GM12878 (cell line): Measurements from ENCODE around the gene ROCK2. TPM values are rescaled to one million over a fixed set of nuclear protein-coding genes. Genes with fewer than 3 reads are reported as not detected.

Experiments
- ATAC-seq: fragments of 200-7000 bp; cut with Tn5 transposase; 3 replicates; pipeline ENCODE4 v1.9.1; 2020; ENCODE audit warnings: mild to moderate bottlenecking, moderate library complexity
- BruUV-seq: library from RNA; stranded (reverse); fragments of 400-500 nt; replicated peaks from 2 replicates; lab custom pipeline; 2021; lab: Mats Ljungman, UMichigan
- CTCF ChIA-PET: fragments of 300-600 bp; sonication (Branson Sonifier 250); formaldehyde crosslinking; extraction: SDS; loops from one replicate; lab custom pipeline; 2021; ENCODE audit warnings: inconsistent platforms; lab: Yijun Ruan, JAX
- POLR2A ChIA-PET: fragments of 350-600 bp; formaldehyde crosslinking; extraction: SDS; loops from one replicate; lab custom pipeline; 2021; ENCODE audit warnings: inconsistent platforms; lab: Charles Lee
- RAD21 ChIA-PET: fragments of 300-600 bp; sonication (Branson Sonifier 250); formaldehyde crosslinking; loops from one replicate; lab custom pipeline; 2023; ENCODE audit warnings: antibody characterized with exemption; ENCODE audit not compliant: unreplicated experiment; lab: Charles Lee
- SMC1A ChIA-PET: fragments of 300-600 bp; sonication (Branson Sonifier 250); formaldehyde crosslinking; loops from one replicate; lab custom pipeline; 2023; ENCODE audit not compliant: unreplicated experiment, uncharacterized antibody; lab: Charles Lee
- DNase-seq: peaks from one replicate; pipeline ENCODE4 v3.0.0-alpha.2; 2011; ENCODE audit warnings: low read depth, low spot score
- FAIRE-seq: peaks from 3 replicates; lab custom pipeline; 2011; peaks lifted over from hg19 to GRCh38; lab: Jason Lieb, UNC
- H2AFZ ChIP-seq: 2 replicates; pipeline ENCODE4 v1.6.0; 2011; ENCODE audit warnings: low read depth, low read length, control low read depth; ENCODE audit not compliant: control insufficient read depth
- H3K27ac ChIP-seq: 2 replicates; pipeline ENCODE4 v1.5.1; 2011; ENCODE audit warnings: control low read depth; ENCODE audit not compliant: control insufficient read depth, insufficient read depth
- H3K27me3 ChIP-seq, 2 experiments: replicated peaks in 1 of 2; 2 replicates each; pipeline versions ENCODE4 v1.6.0 to v1.6.1; 2011; ENCODE audit warnings: low read length in 1 of 2; ENCODE audit not compliant: control insufficient read depth in 2 of 2, insufficient read depth in 2 of 2
- H3K36me3 ChIP-seq, 2 experiments: 2 replicates each; pipeline ENCODE4 v1.5.1; 2011; ENCODE audit warnings: low read length in 1 of 2; ENCODE audit not compliant: control insufficient read depth in 2 of 2, insufficient read depth in 2 of 2
- H3K4me1 ChIP-seq: 2 replicates; pipeline ENCODE4 v1.6.1; 2011; ENCODE audit warnings: mild to moderate bottlenecking, low read length, moderate library complexity, mixed read lengths; ENCODE audit not compliant: control insufficient read depth, insufficient read depth
- H3K4me2 ChIP-seq: 2 replicates; pipeline ENCODE4 v1.6.0; 2011; ENCODE audit warnings: control low read depth; ENCODE audit not compliant: control insufficient read depth, insufficient read depth
- H3K4me3 ChIP-seq: fragments of 200-600 bp; sonication (generic); 2 replicates; pipeline ENCODE4 v1.5.1; 2016
- H3K79me2 ChIP-seq: 2 replicates; pipeline ENCODE4 v1.6.0; 2011; ENCODE audit warnings: low read length; ENCODE audit not compliant: control insufficient read depth, insufficient read depth
- H3K9ac ChIP-seq: 2 replicates; pipeline ENCODE4 v1.8.0; 2011; ENCODE audit warnings: low read length, control low read depth, mixed read lengths; ENCODE audit not compliant: control insufficient read depth, insufficient read depth
- H3K9me3 ChIP-seq: replicated peaks from 3 replicates; pipeline ENCODE4 v1.5.1; 2011; ENCODE audit warnings: mild to moderate bottlenecking, low read length; ENCODE audit not compliant: control insufficient read depth, insufficient read depth
- H4K20me1 ChIP-seq: 2 replicates; pipeline ENCODE4 v1.6.0; 2011; ENCODE audit not compliant: control insufficient read depth, insufficient read depth
- CHD2 ChIP-seq: IDR thresholded peaks from 2 replicates; pipeline ENCODE4 v1.6.1; 2011; ENCODE audit warnings: low read depth, low read length, improper control_type of control experiment, borderline replicate concordance
- EGR1 ChIP-seq, 2 experiments: IDR thresholded peaks; 1 replicate in 1 of 2; 2 replicates in 1 of 2; pipeline ENCODE4 v1.6.1; 2011 to 2012; ENCODE audit warnings: low read depth in 2 of 2, low read length in 2 of 2, borderline replicate concordance in 1 of 2, mild to moderate bottlenecking in 1 of 2, moderate library complexity in 1 of 2
- PML ChIP-seq: IDR thresholded peaks from 2 replicates; pipeline ENCODE4 v1.6.1; 2012; ENCODE audit warnings: low read length, inconsistent platforms
- whole genome bisulfite sequencing: methylation state at CpG from one replicate; pipeline ENCODE4 v1.1.6; 2016; ENCODE audit warnings: low lambda C conversion rate; ENCODE audit not compliant: insufficient replicate concordance, insufficient coverage; ENCODE audit errors: missing lambda C conversion rate; 5-methylcytosine and 5-hydroxymethylcytosine counted together
- in situ Hi-C: fragments of 300-500 bp; cut with MboI; formaldehyde crosslinking; loops from 9 replicates; pipeline ENCODE4 v1.14.3; 2018; ENCODE audit warnings: mixed read lengths
- intact Hi-C: fragments of 100-400 bp; cut with micrococcal nuclease; formaldehyde crosslinking; loops from one replicate; pipeline ENCODE4 v1.14.2; 2022; ENCODE audit not compliant: unreplicated experiment
- polyA plus RNA-seq, 11 experiments: library from polyadenylated mRNA; depleted of rRNA in 4 of 11; unstranded in 6 of 11; stranded (reverse) in 5 of 11; fragments of >200 nt; fragmentation: Nextera tagmentation in 4 of 11; fragmentation: Illumina TruSeq in 1 of 11; extraction: Ambion mirVana in 4 of 11; extraction: Trizol in 1 of 11; gene quantifications; 1 replicate in 1 of 11; 2 replicates in 10 of 11; pipeline versions ENCODE4 v1.2.1 to v1.2.3, GENCODE V29; 2011 to 2016; ENCODE audit warnings: inconsistent platforms in 2 of 11, missing spikeins in 2 of 11, low read depth in 1 of 11
- total RNA-seq, 4 experiments: library from RNA; depleted of rRNA in 3 of 4; stranded (reverse); fragments of >200 nt in 3 of 4; fragmentation: Illumina TruSeq in 1 of 4; extraction: Trizol in 1 of 4; gene quantifications; 2 replicates each; pipeline versions ENCODE4 v1.2.1 to v1.2.3, GENCODE V29; 2013 to 2021
- TF ChIP-seq, protein P1 (sequence below): fragments of 450-650 bp; IDR thresholded peaks from 2 replicates; pipeline ENCODE4 v1.6.1; 2018; ENCODE audit warnings: mild to moderate bottlenecking, low read depth, moderate library complexity; ENCODE audit not compliant: partially characterized antibody

Gene ROCK2
- total and polyA plus RNA-seq, 10 of the 15 experiments (the other 5 are each of a cell fraction or from before 2014, with no cell fraction given), result 4.6 to 22.1 (median 8.3) TPM

DNA sequence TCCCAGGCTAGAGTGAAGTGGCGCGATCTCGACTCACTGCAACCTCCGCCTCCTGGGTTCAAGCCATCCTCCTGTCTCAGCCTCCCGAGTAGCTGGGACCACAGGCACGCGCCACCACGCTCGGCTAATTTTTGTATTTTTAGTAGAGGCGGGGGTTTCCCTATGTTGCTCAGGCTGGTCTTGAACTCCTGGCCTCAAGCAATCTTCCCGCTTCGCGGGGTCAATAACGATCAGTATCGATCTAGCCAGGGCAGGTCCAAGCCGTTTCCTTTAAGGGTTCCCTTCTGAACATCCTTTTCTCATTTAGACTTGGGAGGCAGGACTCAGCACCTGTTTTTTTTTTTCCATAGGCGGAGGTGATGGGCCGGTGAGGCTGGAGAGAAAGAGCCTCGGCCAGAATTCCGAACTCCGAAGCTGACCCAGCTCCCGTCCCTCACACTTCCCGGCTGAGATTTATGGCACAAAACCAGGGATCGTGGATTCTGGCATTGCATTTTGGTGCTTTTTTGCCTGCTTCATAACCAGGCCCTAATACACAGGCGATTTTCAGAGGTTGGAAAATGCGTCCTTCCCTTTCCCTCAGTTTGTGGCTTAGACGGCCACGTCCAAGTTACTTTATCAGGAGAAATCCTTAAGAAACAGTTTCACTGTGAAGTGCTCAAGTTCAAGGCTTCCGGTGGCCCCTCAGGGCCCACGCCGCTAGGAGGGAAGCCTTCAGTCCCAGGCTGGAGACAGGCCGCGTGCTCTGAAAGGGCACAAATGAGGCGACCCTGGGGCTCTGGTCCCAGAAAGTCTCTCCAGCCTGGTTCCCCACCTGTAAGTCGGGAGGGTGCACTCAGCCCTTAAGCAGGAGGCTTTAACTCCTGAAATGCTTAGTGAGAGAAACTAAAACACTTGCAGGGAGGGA, 190.2 kb downstream of the ROCK2 start (continued):
- 0 out of 2 replicates have a peak, but pooled peaks have one; percentile 10 for TF ChIP-seq PML
- TF ChIP-seq EGR1 (IDR thresholded peaks at IDR 0.05; ENCODE audit: borderline replicate concordance in 1 of 2, low read depth in 2 of 2, low read length in 2 of 2), result 0 out of 3 replicates have a peak, but pooled peaks of 1 of the 2 experiments have one; percentile 8
- no peak for TF ChIP-seq CHD2
- TF ChIP-seq, all 136 proteins: peak for 6

DNA sequence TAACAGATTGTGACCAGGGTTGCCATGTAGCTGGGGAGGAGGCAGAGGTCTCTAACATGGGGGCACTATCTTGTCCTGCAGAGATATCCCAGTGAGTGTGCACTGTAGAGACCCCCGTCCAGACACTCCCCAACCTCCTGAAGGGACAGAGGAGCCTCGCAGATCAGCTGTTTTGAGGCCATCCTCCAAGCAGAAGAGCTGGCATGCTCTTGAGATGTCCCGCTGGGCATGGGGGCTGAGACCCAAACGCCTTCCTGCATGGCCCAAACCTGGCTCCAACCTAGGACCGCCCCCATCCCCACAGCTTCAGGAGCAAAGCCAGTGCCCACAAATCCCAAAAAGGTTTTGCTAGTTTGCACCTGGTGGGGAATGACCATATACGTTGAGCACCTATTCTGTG, 191.8 kb downstream of the ROCK2 start:
- DNase-seq, result no peak

More for the DNA sequence above, 191.8 kb downstream of the ROCK2 start:
- BruUV-seq, result no TSS peak
- Histone ChIP-seq H2AFZ (no peak overlapping the region), H3K27ac (no peak overlapping the region), H3K9ac (no peak overlapping the region), H4K20me1 (no peaks in the 10 kb centered on the region), H3K9me3 (no peaks in the 10 kb centered on the region; the same call in 2 of the 3 replicates), H3K79me2 (no peaks in the 10 kb centered on the region), H3K4me3 (no peak overlapping the region), H3K36me3 (no peaks in the 10 kb centered on the region), H3K27me3 (no peaks in the 10 kb centered on the region; a peak in 2 of 4 replicates), H3K4me2 (no peak overlapping the region), H3K4me1 (peaks cover 6% of the 10 kb centered on the region)
- CTCF ChIA-PET, result interaction anchor here (1.3 kb wide), 1 partner anchor 327 kb away, joined by 3 read pairs; no protein-coding TSS in a partner anchor
- RAD21 ChIA-PET, result no interaction called here
- TF ChIP-seq, protein P1, sequence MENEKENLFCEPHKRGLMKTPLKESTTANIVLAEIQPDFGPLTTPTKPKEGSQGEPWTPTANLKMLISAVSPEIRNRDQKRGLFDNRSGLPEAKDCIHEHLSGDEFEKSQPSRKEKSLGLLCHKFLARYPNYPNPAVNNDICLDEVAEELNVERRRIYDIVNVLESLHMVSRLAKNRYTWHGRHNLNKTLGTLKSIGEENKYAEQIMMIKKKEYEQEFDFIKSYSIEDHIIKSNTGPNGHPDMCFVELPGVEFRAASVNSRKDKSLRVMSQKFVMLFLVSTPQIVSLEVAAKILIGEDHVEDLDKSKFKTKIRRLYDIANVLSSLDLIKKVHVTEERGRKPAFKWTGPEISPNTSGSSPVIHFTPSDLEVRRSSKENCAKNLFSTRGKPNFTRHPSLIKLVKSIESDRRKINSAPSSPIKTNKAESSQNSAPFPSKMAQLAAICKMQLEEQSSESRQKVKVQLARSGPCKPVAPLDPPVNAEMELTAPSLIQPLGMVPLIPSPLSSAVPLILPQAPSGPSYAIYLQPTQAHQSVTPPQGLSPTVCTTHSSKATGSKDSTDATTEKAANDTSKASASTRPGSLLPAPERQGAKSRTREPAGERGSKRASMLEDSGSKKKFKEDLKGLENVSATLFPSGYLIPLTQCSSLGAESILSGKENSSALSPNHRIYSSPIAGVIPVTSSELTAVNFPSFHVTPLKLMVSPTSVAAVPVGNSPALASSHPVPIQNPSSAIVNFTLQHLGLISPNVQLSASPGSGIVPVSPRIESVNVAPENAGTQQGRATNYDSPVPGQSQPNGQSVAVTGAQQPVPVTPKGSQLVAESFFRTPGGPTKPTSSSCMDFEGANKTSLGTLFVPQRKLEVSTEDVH, result no peak
- POLR2A ChIA-PET, result no interaction called here
- in situ Hi-C loops (no loop called here), intact Hi-C loops (no loop called here)
- FAIRE-seq (no peak), ATAC-seq (no peak)
- 48% methylated on average over 6 of the region's 6 CpGs for WGBS
- SMC1A ChIA-PET, result interaction anchor here (0.9 kb wide), 1 partner anchor 22 kb away, joined by 3 read pairs; no protein-coding TSS in a partner anchor
